WTC11 (cell line): ENCODE data around the gene NUP93.

ENCODE experiments used
- ATF2 ChIP-seq: sonication (generic); formaldehyde crosslinking; IDR thresholded peaks from 2 replicates; pipeline ENCODE4 v1.8.1; 2022; ENCODE audit warnings: low read depth, missing genetic modification reagents, borderline replicate concordance
- CTCF ChIP-seq: fragments of 200-600 bp; IDR thresholded peaks from 2 replicates; pipeline ENCODE4 v1.8.0; 2022; ENCODE audit warnings: antibody characterized with exemption
- ELF4 ChIP-seq: sonication (generic); formaldehyde crosslinking; IDR thresholded peaks from 2 replicates; pipeline ENCODE4 v1.8.1; 2022; ENCODE audit warnings: low read depth, mild to moderate bottlenecking, moderate library complexity, missing genetic modification reagents
- GABPB1 ChIP-seq: sonication (generic); formaldehyde crosslinking; IDR thresholded peaks from 2 replicates; pipeline ENCODE4 v1.8.1; 2023; ENCODE audit warnings: mild to moderate bottlenecking, missing genetic modification reagents
- JUN ChIP-seq: sonication (generic); formaldehyde crosslinking; IDR thresholded peaks from 2 replicates; pipeline ENCODE4 v1.8.0; 2023; ENCODE audit warnings: mild to moderate bottlenecking, missing genetic modification reagents
- NFYB ChIP-seq: sonication (generic); formaldehyde crosslinking; conservative IDR thresholded peaks from 2 replicates; pipeline ENCODE4 v1.8.0; 2022; ENCODE audit warnings: low read depth, missing genetic modification reagents
- NR3C1 ChIP-seq: sonication (generic); formaldehyde crosslinking; conservative IDR thresholded peaks from 2 replicates; pipeline ENCODE4 v1.8.1; 2023; ENCODE audit warnings: low read depth, mild to moderate bottlenecking, missing genetic modification reagents
- SMAD3 ChIP-seq: sonication (generic); formaldehyde crosslinking; IDR thresholded peaks from 2 replicates; pipeline ENCODE4 v1.8.0; 2022; ENCODE audit warnings: missing genetic modification reagents, mild to moderate bottlenecking, borderline replicate concordance
- SMAD4 ChIP-seq: sonication (generic); formaldehyde crosslinking; IDR thresholded peaks from 2 replicates; pipeline ENCODE4 v1.8.0; 2022; ENCODE audit warnings: mild to moderate bottlenecking, missing genetic modification reagents
- ZBTB21 ChIP-seq: sonication (generic); formaldehyde crosslinking; IDR thresholded peaks from 2 replicates; pipeline ENCODE4 v1.8.1; 2023; ENCODE audit warnings: mild to moderate bottlenecking, missing genetic modification reagents, borderline replicate concordance
- ZNF317 ChIP-seq: sonication (generic); formaldehyde crosslinking; IDR thresholded peaks from 2 replicates; pipeline ENCODE4 v1.8.1; 2023; ENCODE audit warnings: low read depth, mild to moderate bottlenecking, moderate library complexity, missing genetic modification reagents, borderline replicate concordance
- TF ChIP-seq, protein P1 (sequence below): fragments of 250-450 bp; sonication (Bioruptor Pico); conservative IDR thresholded peaks from 2 replicates; pipeline ENCODE4 v1.9.0; 2021; ENCODE audit warnings: mild to moderate bottlenecking

GRCh38 chr16:56781528-56781961 is 51.6 kb downstream of the NUP93 start:
- TF ChIP-seq CTCF (no peak), JUN (CRISPR knock-in tag) (no peak), NR3C1 (CRISPR knock-in tag) (no peak), ZNF317 (no peak), NFYB (CRISPR knock-in tag) (no peak), ATF2 (CRISPR knock-in tag) (no peak), ZBTB21 (CRISPR knock-in tag) (no peak), ELF4 (CRISPR knock-in tag) (no peak), GABPB1 (CRISPR knock-in tag) (no peak), SMAD3 (CRISPR knock-in tag) (no peak), SMAD4 (CRISPR knock-in tag) (no peak)
- TF ChIP-seq, protein P1, sequence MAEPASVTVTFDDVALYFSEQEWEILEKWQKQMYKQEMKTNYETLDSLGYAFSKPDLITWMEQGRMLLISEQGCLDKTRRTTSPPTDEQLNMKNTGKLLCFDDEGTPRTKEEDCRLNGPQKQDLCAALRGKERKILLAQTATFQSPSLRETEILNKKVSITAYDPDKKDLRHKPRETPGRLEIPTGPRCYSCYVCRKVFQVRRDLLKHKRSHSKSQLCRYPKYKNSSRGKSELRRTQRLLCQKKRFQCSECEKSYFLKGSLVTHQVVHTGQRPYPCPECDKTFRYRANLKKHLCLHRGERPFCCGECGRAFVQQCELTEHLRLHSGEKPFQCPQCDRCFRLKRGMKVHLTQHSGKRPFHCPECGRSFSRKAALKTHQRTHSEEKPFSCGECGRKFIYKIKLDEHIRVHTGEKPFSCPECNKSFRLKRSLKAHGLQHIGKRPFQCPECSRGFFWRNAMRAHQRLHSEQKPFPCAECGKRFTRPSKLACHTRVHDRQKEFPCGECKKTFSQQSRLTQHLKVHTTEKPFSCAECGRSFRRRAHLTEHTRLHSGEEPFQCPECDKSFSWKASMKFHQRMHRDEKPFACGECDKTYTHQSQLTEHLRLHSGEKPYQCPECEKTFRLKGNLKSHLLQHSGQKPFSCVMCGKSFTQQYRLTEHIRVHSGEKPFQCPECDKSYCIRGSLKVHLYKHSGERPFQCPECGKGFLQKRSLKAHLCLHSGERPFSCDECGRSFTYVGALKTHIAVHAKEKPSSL (CRISPR knock-in tag) = no peak
